HG03095 (cell line): ENCODE data around the gene HSP90AB1.
"Not testable (repeated sequence)": the region's sequence is repeated elsewhere in the genome, so short reads cannot be mapped to it uniquely, and the experiment has no call there.

Source experiments
- ATAC-seq: cut with Tn5 transposase; IDR thresholded peaks from one replicate; pipeline ENCODE4 v1.9.1; 2021; ENCODE audit warnings: moderate library complexity; ENCODE audit not compliant: unreplicated experiment

The HSP90AB1 gene

GRCh38 chr6:44222486-44223318 lies 24.2 kb upstream of the HSP90AB1 start:
- ATAC-seq = no peak

- peak; percentile 31 for ATAC-seq
Measured at GRCh38 chr6:44223319-44224028, 23.4 kb upstream of the HSP90AB1 start, which contains the start of gene SLC29A1. Gene SLC29A1, plus strand, starts transcription at chr6:44223595. Its CDS starts 3,719 bp downstream, at chr6:44227314.

GRCh38 chr6:44224029-44224964 lies 22.6 kb upstream of the HSP90AB1 start:
- ATAC-seq = no peak

- ATAC-seq = no peak
Measured at GRCh38 chr6:44224965-44225305, 22.0 kb upstream of the HSP90AB1 start.

- ATAC-seq = no peak
Measured at GRCh38 chr6:44225579-44226325, 21.1 kb upstream of the HSP90AB1 start.

GRCh38 chr6:44226368-44227147 lies 20.3 kb upstream of the HSP90AB1 start:
- ATAC-seq = no peak

- no peak for ATAC-seq
Measured at GRCh38 chr6:44227148-44227793, 19.6 kb upstream of the HSP90AB1 start.

- ATAC-seq = no peak
Measured at GRCh38 chr6:44228031-44228430, 18.9 kb upstream of the HSP90AB1 start.

GRCh38 chr6:44228433-44228832 lies 18.5 kb upstream of the HSP90AB1 start:
- no peak for ATAC-seq

- ATAC-seq = no peak
Measured at GRCh38 chr6:44228836-44229235, 18.1 kb upstream of the HSP90AB1 start.

GRCh38 chr6:44229376-44230033 lies 17.4 kb upstream of the HSP90AB1 start:
- no peak for ATAC-seq

GRCh38 chr6:44230034-44230675 lies 16.7 kb upstream of the HSP90AB1 start:
- ATAC-seq = no peak

GRCh38 chr6:44231426-44231825 lies 15.5 kb upstream of the HSP90AB1 start:
- ATAC-seq = not testable (repeated sequence)

- no peak for ATAC-seq
Measured at GRCh38 chr6:44232676-44233566, 14.0 kb upstream of the HSP90AB1 start.

GRCh38 chr6:44233567-44234100 lies 13.3 kb upstream of the HSP90AB1 start:
- ATAC-seq = no peak

GRCh38 chr6:44234101-44235025 lies 12.5 kb upstream of the HSP90AB1 start:
- ATAC-seq = no peak
